GM21825 (cell line): ENCODE results near the gene CYB5RL.
"Not testable (repeated sequence)": the region's sequence is repeated elsewhere in the genome, so short reads cannot be mapped to it uniquely, and the experiment has no call there.

Experiments
- ATAC-seq: cut with Tn5 transposase; IDR thresholded peaks from one replicate; pipeline ENCODE4 v1.9.1; 2021; ENCODE audit warnings: mild to moderate bottlenecking, moderate library complexity; ENCODE audit not compliant: unreplicated experiment

The CYB5RL gene, protein sequence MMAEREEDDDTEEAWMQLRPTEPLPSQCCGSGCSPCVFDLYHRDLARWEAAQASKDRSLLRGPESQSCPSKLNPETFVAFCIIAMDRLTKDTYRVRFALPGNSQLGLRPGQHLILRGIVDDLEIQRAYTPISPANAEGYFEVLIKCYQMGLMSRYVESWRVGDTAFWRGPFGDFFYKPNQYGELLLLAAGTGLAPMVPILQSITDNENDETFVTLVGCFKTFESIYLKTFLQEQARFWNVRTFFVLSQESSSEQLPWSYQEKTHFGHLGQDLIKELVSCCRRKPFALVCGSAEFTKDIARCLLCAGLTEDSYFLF

DNA sequence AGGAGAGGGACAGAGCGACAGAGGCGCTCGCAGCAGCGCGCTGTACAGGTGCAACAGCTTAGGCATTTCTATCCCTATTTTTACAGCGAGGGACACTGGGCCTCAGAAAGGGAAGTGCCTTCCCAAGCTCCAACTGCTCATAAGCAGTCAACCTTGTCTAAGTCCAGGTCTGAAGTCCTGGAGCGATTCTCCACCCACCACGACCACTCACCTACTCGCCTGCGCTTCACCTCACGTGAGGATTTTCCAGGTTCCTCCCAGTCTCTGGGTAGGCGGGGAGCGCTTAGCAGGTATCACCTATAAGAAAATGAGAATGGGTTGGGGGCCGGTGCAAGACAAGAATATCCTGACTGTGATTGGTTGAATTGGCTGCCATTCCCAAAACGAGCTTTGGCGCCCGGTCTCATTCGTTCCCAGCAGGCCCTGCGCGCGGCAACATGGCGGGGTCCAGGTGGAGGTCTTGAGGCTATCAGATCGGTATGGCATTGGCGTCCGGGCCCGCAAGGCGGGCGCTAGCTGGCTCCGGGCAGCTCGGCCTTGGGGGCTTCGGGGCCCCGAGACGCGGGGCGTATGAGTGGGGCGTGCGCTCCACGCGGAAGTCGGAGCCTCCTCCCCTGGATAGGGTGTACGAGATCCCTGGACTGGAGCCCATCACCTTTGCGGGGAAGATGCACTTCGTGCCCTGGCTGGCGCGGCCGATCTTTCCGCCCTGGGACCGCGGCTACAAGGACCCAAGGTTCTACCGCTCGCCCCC is at the start of gene CYB5RL, which contains the start of gene MRPL37:
Gene CYB5RL, minus strand, starts transcription at position 266 of the 754 bp plus-strand sequence. CDS start 4,414 bp downstream, outside the sequence.
Gene MRPL37, plus strand, starts transcription at position 403 of the 754 bp plus-strand sequence. Its CDS starts 77 bp downstream, at position 480.
- peak; percentile 95 for ATAC-seq

GRCh38 chr1:54248966-54249365 is 49.1 kb upstream of the CYB5RL start:
- ATAC-seq, result no peak

DNA sequence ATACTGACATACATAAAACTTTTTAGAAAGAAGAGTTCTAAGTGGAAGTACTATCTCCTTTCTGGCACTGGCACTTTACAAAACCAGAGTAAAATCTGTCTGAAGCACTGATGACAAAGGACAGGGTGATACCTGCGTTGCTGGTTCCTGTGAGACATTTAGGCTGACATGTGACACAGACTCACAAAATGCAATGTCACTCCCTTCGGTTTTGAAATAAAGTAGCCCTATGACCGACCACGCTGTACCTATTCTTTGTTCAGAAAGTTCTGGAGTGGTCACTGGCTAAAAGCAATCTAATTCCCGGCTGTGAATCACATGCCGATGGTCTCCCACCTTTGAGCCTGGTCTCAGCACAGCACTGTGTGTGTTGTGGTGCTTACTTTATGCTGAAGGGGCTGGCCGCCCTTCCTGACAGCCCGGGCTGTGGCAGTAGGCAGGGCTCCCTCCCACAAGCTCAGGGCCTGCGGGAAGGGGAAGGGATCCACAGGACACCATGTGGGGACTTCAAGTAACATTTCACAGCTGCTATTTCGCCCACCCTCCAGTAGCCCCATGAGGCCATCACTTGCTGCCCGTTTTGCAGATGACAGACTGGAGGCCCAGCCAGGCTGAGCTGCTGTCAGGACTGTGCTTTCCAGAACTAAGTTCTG is 48.2 kb upstream of the CYB5RL start:
- ATAC-seq, result no peak

- ATAC-seq, result no peak
Measured at GRCh38 chr1:54246116-54246721, 46.4 kb upstream of the CYB5RL start.

GRCh38 chr1:54245501-54245900 is 45.7 kb upstream of the CYB5RL start:
- no peak for ATAC-seq

DNA sequence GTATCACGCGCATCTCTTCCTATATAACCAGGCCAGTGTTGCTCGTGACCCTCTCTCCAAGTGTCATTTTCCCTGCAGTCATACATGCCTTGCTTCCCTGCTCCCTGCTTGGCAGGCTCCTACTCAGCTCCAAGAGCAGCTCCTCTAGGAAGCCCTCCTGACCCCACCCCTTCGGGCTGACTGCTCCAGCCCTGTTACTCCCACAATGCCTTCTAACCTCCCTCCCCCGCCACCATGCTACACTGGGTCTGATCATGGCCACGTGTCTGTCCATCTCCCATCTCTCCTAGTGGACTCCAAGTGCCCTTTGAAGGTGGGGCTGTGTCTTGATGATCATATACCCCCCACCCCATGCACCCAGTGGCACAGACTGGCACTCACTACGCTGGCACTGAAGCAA is 44.8 kb upstream of the CYB5RL start:
- ATAC-seq, result no peak

DNA sequence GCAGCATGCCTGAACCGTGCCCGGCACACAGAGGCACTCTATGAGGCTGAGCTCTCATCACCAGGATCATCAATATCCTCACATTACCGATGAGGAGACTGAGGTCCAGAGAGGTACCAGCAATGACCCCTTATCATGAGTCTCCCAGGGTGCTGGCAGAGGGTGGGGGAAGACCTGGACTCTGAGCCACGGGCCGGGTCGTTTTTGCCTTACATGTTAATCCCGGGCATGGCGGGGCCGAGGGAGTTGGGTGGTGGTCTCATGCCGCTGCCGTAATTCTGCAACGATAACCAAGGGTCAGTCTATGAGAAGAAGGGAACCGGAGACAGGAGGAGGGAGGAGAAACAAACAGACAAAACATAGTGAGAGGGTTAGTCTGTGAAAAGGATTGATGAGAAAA is 43.2 kb upstream of the CYB5RL start:
- ATAC-seq, result no peak

- ATAC-seq, result no peak
Measured at GRCh38 chr1:54241364-54241763, 41.5 kb upstream of the CYB5RL start.

GRCh38 chr1:54240741-54241335 is 41.0 kb upstream of the CYB5RL start:
- ATAC-seq, result no peak

DNA sequence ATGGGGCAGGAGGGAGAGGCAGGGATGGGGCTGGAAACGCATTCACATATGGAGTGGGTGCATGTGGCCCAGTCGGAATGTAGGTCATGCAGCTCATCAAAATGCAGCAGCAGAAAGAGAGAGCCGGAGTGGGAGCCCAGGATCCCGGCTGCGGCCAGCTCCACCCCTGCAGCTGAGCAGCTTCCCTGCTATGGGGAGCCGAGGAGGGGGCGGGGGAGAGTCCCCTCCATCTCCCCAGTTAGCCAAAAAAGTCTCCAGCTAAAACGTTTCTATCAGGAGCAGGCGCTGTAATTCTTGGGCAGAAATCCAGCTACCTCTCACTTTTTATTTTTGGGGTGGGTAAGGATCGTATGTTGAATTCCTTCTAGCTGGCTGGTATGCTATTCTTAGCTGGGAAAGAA is 39.8 kb upstream of the CYB5RL start:
- ATAC-seq, result no peak

GRCh38 chr1:54239035-54239383 is 39.2 kb upstream of the CYB5RL start:
- no peak for ATAC-seq

DNA sequence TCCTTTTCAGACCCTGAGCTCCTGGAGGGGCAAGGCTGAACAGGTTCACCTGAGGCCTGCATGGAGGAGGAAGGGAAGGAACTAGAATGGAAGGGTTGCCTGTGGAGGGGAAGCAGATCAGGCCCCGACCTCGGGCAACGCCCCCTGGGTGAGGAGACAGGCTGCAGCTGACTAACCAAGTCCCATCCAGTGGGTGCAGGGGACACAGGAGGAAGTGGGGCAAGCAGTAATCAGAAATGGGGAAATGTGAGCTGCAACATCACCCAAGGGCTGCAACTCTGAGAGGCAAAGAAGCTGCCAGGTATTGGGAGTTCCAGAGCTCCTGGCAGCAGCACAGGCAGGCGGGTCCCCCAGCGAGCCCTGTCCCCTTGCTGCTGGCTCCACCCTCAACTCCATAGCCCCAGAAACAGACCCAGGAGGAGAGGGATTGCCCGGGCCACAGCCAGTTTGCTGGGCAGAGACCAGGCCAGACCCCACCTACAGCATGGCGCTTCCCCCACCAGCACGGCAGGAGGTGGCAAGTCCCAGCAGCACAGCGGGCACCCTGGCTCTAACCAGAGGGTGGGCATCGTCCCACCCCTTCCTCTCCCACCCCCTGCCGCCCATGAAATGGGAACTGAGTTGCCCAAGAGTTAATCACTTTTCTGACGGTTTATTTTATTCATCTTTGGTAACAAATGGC is 38.7 kb upstream of the CYB5RL start:
- ATAC-seq, result no peak

GRCh38 chr1:54237586-54237985 is 37.8 kb upstream of the CYB5RL start:
- no peak for ATAC-seq

DNA sequence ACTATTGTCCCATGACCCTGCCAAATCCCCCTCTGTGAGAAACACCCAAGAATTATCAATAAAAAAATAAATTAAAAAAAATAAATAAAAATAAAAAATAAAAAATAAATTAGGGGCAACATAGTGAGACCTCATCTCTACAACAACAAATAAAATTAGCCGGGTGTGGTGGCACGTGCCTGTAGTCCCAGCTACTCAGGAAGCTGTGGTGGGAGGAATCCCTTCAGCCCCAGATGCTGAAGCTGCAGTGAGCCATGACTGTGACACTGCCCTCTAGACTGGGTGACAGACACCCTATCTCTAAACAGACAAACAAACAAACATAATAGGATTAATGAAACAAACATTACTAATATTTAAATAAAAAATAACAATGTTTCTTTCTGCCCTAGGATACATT is 34.5 kb upstream of the CYB5RL start:
- no peak for ATAC-seq

- not testable (repeated sequence) for ATAC-seq
Measured at GRCh38 chr1:54233196-54233595, 33.4 kb upstream of the CYB5RL start.

- ATAC-seq, result no peak
Measured at GRCh38 chr1:54230507-54231339, 30.9 kb upstream of the CYB5RL start.

DNA sequence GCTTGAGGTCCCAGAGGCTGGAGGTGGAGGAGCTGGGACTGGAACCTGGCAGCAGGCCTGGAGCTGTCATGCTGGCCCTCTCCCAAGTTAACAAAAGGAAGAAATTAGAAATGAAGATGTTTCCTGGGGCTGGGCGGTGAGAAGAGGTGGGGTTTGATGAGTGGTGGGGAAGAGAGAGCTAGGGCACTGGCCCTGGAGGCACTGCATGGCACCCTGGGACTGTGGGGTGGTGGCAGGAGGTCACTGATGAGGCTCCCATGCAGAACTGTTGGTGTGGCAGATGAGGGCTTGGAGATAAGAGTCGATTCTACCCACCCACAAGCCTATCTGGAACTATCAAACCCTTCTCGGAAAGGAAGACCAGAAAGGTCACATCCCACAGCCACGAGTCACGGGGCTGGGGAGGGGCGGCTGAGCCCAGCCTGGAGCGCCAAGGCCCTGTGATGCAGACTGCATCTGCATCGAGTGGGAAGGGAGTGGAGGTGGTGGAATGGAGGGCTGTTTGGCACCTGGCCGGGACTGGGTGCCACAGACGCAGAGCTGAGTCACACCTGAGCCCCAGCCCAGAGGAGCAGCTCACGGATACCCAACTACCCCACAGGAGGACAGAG is 29.6 kb upstream of the CYB5RL start:
- ATAC-seq, result no peak

DNA sequence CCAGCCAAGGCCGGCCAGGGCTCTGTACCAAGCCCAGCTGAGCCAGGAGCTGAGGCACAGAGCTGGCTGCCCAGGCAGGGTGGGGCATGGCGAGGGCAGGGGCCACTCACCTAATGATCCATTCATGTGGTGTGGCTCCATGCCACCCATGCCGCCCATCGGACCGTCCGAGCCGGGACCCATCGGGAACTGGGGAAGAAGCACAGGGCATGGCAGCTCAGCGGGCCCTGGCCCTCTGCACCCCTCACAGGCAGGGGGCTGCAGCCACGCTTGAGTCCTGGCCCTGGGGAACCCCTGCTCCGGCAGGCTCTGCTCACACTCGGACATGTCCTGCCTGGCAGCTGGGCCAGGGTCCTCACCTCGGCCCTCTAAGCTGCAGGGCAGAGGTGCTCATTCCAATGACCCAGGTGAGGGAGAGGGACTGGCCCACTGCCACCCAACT is 28.8 kb upstream of the CYB5RL start:
- no peak for ATAC-seq

GRCh38 chr1:54227891-54228310 is 28.1 kb upstream of the CYB5RL start:
- ATAC-seq, result no peak
